ENCODE measurements around the gene GATAD2A. TPM values are rescaled to one million over a fixed set of nuclear protein-coding genes. Genes with fewer than 3 reads are reported as not detected.

Gene GATAD2A
- total RNA-seq, 2 experiments from 2014 or later = 104 to 107 TPM

GRCh38 chr19:19543640-19544039 is 138.2 kb downstream of the GATAD2A start:
- Histone ChIP-seq H3K4me1 (ENCODE audit: insufficient read depth, low read length) (peaks cover 31% of the 10 kb centered on the region), H3K27ac (ENCODE audit: low read depth in 1 of 2, low read length in 2 of 2) (no peak overlapping the region), H3K9me3 (ENCODE audit: control insufficient read depth in 1 of 2, insufficient read depth in 1 of 2, low read length in 2 of 2) (peaks cover 0 to 11% of the 10 kb centered on the region in 2 experiments), H3K4me3 (ENCODE audit: low read length) (no peak overlapping the region), H3K27me3 (ENCODE audit: control insufficient read depth in 1 of 2, insufficient read depth in 2 of 2, low read length in 2 of 2) (no peaks in the 10 kb centered on the region), H3K36me3 (ENCODE audit: insufficient read depth, low read length) (no peaks in the 10 kb centered on the region)
- Mint-ChIP-seq H3K9me3 (no peaks in the 10 kb centered on the region), H3K27ac (no peak overlapping the region), H3K36me3 (ENCODE audit: low read depth) (no peaks in the 10 kb centered on the region), H3K4me3 (no peak overlapping the region), H3K27me3 (no peaks in the 10 kb centered on the region), H3K4me1 (ENCODE audit: low read depth) (peaks cover 19% of the 10 kb centered on the region)
- intact Hi-C loops (cut with DNase I, micrococcal nuclease) = no loop called here
- ATAC-seq (ENCODE audit: poor library complexity) (no peak), DNase-seq (no peak)
- TF ChIP-seq CTCF (IDR thresholded peaks at IDR 0.05) = no peak
- POLR2A ChIA-PET = no interaction called here
- CTCF ChIA-PET = no interaction called here

- peaks cover 14% of the 10 kb centered on the region for H3K4me1 Mint-ChIP-seq (ENCODE audit: low read depth)
- peaks cover 0 to 10% of the 10 kb centered on the region in 2 experiments for H3K9me3 ChIP-seq (ENCODE audit: control insufficient read depth in 1 of 2, insufficient read depth in 1 of 2, low read length in 2 of 2)
- peaks cover 24% of the 10 kb centered on the region for H3K4me1 ChIP-seq (ENCODE audit: insufficient read depth, low read length)
- H3K9me3 Mint-ChIP-seq = no peaks in the 10 kb centered on the region
- no peak for TF ChIP-seq CTCF (IDR thresholded peaks at IDR 0.05)
- H3K36me3 Mint-ChIP-seq (ENCODE audit: low read depth) = no peaks in the 10 kb centered on the region
- H3K4me3 ChIP-seq (ENCODE audit: low read length) = no peak overlapping the region
- intact Hi-C loops (cut with DNase I, micrococcal nuclease) = no loop called here
- ATAC-seq (ENCODE audit: poor library complexity) = no peak
- no peak overlapping the region for H3K27ac Mint-ChIP-seq
- no peak for DNase-seq
- no peaks in the 10 kb centered on the region for H3K36me3 ChIP-seq (ENCODE audit: insufficient read depth, low read length)
- H3K27ac ChIP-seq (ENCODE audit: low read depth in 1 of 2, low read length in 2 of 2) = no peak overlapping the region
- H3K27me3 Mint-ChIP-seq = no peaks in the 10 kb centered on the region
- no peaks in the 10 kb centered on the region for H3K27me3 ChIP-seq (ENCODE audit: control insufficient read depth in 1 of 2, insufficient read depth in 2 of 2, low read length in 2 of 2)
- POLR2A ChIA-PET = no interaction called here
- CTCF ChIA-PET = no interaction called here
- no peak overlapping the region for H3K4me3 Mint-ChIP-seq
Observed at GRCh38 chr19:19544257-19544953, 138.9 kb downstream of the GATAD2A start.

GRCh38 chr19:19544954-19545591 is 139.6 kb downstream of the GATAD2A start:
- H3K36me3 ChIP-seq (ENCODE audit: insufficient read depth, low read length) = no peaks in the 10 kb centered on the region
- TF ChIP-seq CTCF (IDR thresholded peaks at IDR 0.05) = no peak
- peaks cover 0 to 4% of the 10 kb centered on the region in 2 experiments for H3K9me3 ChIP-seq (ENCODE audit: control insufficient read depth in 1 of 2, insufficient read depth in 1 of 2, low read length in 2 of 2)
- no peaks in the 10 kb centered on the region for H3K27me3 ChIP-seq (ENCODE audit: control insufficient read depth in 1 of 2, insufficient read depth in 2 of 2, low read length in 2 of 2)
- ATAC-seq (ENCODE audit: poor library complexity) (no peak), DNase-seq (no peak)
- H3K27ac Mint-ChIP-seq = no peak overlapping the region
- POLR2A ChIA-PET = no interaction called here
- H3K36me3 Mint-ChIP-seq (ENCODE audit: low read depth) = no peaks in the 10 kb centered on the region
- H3K4me1 ChIP-seq (ENCODE audit: insufficient read depth, low read length) = peaks cover 23% of the 10 kb centered on the region
- CTCF ChIA-PET = no interaction called here
- intact Hi-C loops (cut with DNase I, micrococcal nuclease) = no loop called here
- H3K4me1 Mint-ChIP-seq (ENCODE audit: low read depth) = peaks cover 14% of the 10 kb centered on the region
- no peaks in the 10 kb centered on the region for H3K27me3 Mint-ChIP-seq
- H3K4me3 Mint-ChIP-seq = no peak overlapping the region
- H3K9me3 Mint-ChIP-seq = no peaks in the 10 kb centered on the region
- no peak overlapping the region for H3K27ac ChIP-seq (ENCODE audit: low read depth in 1 of 2, low read length in 2 of 2)
- H3K4me3 ChIP-seq (ENCODE audit: low read length) = no peak overlapping the region

Data from CD4-positive, alpha-beta T cell (primary cell).